ENCODE results near the gene CAPNS2. TPM values are rescaled to one million over a fixed set of nuclear protein-coding genes. Genes with fewer than 3 reads are reported as not detected.

CAPNS2 gene
- total RNA-seq, 1 experiment from 2014 or later: 1.4 TPM

DNA sequence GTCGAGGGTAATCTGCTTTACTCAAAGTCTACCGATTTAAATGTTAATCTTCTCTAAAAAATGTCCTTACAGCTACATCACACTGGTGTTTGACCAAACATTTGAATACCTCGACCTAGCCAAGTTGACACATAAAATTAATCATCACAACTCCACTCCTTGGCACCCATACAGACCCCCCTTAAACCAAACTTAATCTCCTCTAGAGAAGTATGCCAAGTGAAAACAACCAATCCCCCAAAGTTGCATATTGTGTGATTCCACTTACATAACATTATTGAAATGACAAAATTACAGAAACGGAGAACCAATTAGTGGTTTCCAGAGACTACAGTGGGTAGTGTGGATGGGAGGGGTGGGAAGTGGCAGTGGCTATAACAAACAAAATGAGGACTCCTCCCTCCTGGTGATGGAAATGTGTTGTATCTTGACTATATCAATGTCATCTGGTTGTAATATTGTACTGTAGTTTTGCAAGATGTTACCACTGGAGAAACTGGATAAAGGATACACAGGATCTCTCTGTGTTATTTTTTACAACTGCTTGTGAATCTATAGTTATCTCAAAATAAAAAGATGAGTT lies 39.4 kb downstream of the CAPNS2 start:
- ChIA-PET CTCF (no interaction called here), POLR2A (no interaction called here)
- H3K4me1 ChIP-seq (ENCODE audit: control insufficient read depth, insufficient read depth, low read length): no peaks in the 10 kb centered on the region
- H3K36me3 ChIP-seq (ENCODE audit: control insufficient read depth, insufficient read depth, low read length): no peaks in the 10 kb centered on the region
- TF ChIP-seq POLR2AphosphoS5 (IDR thresholded peaks at IDR 0.05; ENCODE audit: low read depth, low read length) (no peak), SIN3A (IDR thresholded peaks at IDR 0.05; ENCODE audit: borderline replicate concordance, insufficient read depth, low read depth, low read length) (no peak), TCF7L2 (IDR thresholded peaks at IDR 0.05; ENCODE audit: low read depth, low read length) (no peak)
- TF ChIP-seq, protein P1, sequence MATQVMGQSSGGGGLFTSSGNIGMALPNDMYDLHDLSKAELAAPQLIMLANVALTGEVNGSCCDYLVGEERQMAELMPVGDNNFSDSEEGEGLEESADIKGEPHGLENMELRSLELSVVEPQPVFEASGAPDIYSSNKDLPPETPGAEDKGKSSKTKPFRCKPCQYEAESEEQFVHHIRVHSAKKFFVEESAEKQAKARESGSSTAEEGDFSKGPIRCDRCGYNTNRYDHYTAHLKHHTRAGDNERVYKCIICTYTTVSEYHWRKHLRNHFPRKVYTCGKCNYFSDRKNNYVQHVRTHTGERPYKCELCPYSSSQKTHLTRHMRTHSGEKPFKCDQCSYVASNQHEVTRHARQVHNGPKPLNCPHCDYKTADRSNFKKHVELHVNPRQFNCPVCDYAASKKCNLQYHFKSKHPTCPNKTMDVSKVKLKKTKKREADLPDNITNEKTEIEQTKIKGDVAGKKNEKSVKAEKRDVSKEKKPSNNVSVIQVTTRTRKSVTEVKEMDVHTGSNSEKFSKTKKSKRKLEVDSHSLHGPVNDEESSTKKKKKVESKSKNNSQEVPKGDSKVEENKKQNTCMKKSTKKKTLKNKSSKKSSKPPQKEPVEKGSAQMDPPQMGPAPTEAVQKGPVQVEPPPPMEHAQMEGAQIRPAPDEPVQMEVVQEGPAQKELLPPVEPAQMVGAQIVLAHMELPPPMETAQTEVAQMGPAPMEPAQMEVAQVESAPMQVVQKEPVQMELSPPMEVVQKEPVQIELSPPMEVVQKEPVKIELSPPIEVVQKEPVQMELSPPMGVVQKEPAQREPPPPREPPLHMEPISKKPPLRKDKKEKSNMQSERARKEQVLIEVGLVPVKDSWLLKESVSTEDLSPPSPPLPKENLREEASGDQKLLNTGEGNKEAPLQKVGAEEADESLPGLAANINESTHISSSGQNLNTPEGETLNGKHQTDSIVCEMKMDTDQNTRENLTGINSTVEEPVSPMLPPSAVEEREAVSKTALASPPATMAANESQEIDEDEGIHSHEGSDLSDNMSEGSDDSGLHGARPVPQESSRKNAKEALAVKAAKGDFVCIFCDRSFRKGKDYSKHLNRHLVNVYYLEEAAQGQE (IDR thresholded peaks at IDR 0.05; ENCODE audit: insufficient read depth in 1 of 2, low read depth in 2 of 2, low read length in 1 of 2): no peak
- TF ChIP-seq, protein P2, sequence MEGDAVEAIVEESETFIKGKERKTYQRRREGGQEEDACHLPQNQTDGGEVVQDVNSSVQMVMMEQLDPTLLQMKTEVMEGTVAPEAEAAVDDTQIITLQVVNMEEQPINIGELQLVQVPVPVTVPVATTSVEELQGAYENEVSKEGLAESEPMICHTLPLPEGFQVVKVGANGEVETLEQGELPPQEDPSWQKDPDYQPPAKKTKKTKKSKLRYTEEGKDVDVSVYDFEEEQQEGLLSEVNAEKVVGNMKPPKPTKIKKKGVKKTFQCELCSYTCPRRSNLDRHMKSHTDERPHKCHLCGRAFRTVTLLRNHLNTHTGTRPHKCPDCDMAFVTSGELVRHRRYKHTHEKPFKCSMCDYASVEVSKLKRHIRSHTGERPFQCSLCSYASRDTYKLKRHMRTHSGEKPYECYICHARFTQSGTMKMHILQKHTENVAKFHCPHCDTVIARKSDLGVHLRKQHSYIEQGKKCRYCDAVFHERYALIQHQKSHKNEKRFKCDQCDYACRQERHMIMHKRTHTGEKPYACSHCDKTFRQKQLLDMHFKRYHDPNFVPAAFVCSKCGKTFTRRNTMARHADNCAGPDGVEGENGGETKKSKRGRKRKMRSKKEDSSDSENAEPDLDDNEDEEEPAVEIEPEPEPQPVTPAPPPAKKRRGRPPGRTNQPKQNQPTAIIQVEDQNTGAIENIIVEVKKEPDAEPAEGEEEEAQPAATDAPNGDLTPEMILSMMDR (IDR thresholded peaks at IDR 0.05): no peak
- no peak for DNase-seq (ENCODE audit: low read depth, low spot score)
- H3K27ac ChIP-seq (ENCODE audit: low read length): no peak overlapping the region
- intact Hi-C loops (cut with micrococcal nuclease; ENCODE audit: unreplicated experiment) (no loop called here), in situ Hi-C loops (cut with HindIII; ENCODE audit: low pct_unique_long_range_greater_than_20kb, low sequenced_read_pairs) (no loop called here)
- no peaks in the 10 kb centered on the region for H3K27me3 ChIP-seq (ENCODE audit: control insufficient read depth, insufficient read depth, low read length)
- no TSS peak for BruUV-seq (replicated peaks)
- no peaks in the 10 kb centered on the region for H3K9me3 ChIP-seq (ENCODE audit: control insufficient read depth, insufficient read depth, low read depth, low read length)
- no peak for ATAC-seq
- no peak overlapping the region for H3K4me3 ChIP-seq (ENCODE audit: low read depth in 2 of 2, low read length in 2 of 2)

DNA sequence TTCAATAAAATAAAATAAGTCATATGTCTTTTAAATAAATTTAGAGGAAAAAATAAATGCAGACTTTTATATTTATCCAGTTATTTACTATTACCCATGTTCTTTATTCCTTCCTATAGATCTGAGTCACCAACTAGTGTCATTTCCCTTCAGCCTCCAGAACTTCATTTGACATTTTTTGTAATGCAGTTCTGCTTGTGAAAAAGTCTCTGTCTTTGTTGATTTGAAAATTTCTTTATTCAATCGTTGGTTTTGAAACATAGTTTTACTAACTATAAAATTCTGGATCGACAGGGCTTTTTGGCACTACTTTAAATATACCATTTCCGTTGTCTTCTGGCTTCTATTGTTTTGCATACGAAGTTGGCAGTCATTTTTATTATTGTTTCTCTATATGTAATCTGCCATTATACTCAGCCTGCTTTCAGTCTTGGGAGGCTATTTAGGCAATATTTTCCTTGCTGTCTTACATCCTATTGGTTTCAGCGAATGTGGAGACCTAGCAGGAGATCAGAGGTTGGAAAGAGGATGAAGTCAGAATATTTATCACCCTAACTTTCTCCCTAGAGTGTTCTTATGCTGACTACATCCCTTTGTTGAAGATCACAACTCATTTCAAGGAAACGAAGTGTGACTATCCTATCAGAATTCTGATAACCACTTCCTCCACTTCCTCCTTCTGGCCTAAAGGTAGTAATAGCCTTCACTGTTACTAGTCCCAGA lies 47.3 kb downstream of the CAPNS2 start:
- intact Hi-C loops (cut with micrococcal nuclease; ENCODE audit: unreplicated experiment) (no loop called here), in situ Hi-C loops (cut with HindIII; ENCODE audit: low pct_unique_long_range_greater_than_20kb, low sequenced_read_pairs) (no loop called here)
- no peaks in the 10 kb centered on the region for H3K36me3 ChIP-seq (ENCODE audit: control insufficient read depth, insufficient read depth, low read length)
- ChIA-PET POLR2A (no interaction called here), CTCF (no interaction called here)
- BruUV-seq (replicated peaks): no TSS peak
- no peak for ATAC-seq
- no peak for TF ChIP-seq SIN3A (IDR thresholded peaks at IDR 0.05; ENCODE audit: borderline replicate concordance, insufficient read depth, low read depth, low read length)
- TF ChIP-seq, protein P2 (IDR thresholded peaks at IDR 0.05): no peak
- TF ChIP-seq, protein P1 (IDR thresholded peaks at IDR 0.05; ENCODE audit: insufficient read depth in 1 of 2, low read depth in 2 of 2, low read length in 1 of 2): no peak
- no peak for TF ChIP-seq POLR2AphosphoS5 (IDR thresholded peaks at IDR 0.05; ENCODE audit: low read depth, low read length)
- TF ChIP-seq TCF7L2 (IDR thresholded peaks at IDR 0.05; ENCODE audit: low read depth, low read length): no peak
- DNase-seq (ENCODE audit: low read depth, low spot score): no peak
- H3K9me3 ChIP-seq (ENCODE audit: control insufficient read depth, insufficient read depth, low read depth, low read length): no peaks in the 10 kb centered on the region
- no peaks in the 10 kb centered on the region for H3K4me1 ChIP-seq (ENCODE audit: control insufficient read depth, insufficient read depth, low read length)
- no peak overlapping the region for H3K27ac ChIP-seq (ENCODE audit: low read length)
- no peaks in the 10 kb centered on the region for H3K27me3 ChIP-seq (ENCODE audit: control insufficient read depth, insufficient read depth, low read length)
- no peak overlapping the region for H3K4me3 ChIP-seq (ENCODE audit: low read depth in 2 of 2, low read length in 2 of 2)
